ENCODE results near the gene PLEKHH3.

GRCh38 chr17:42632949-42633444 lies 43.8 kb downstream of the PLEKHH3 start:
- TF ChIP-seq CTCF (IDR thresholded peaks at IDR 0.05) (no peak), POLR2A (IDR thresholded peaks at IDR 0.05) (no peak)
